Body of pancreas (tissue), 4 donors: ENCODE results near the gene BRAP. TPM values are rescaled to one million over a fixed set of nuclear protein-coding genes. Genes with fewer than 3 reads are reported as not detected.
A peak's percentile ranks its signal among the peaks of the same experiment; 100 is the strongest.
"Not testable (repeated sequence)": the region's sequence is repeated elsewhere in the genome, so short reads cannot be mapped to it uniquely, and the experiment has no call there.

Experiments
- ATAC-seq: fragments of 150-250 bp; one replicate; pipeline ENCODE4 v1.9.1; 2016
- DNase-seq, 4 donors: peaks; one replicate each; pipeline ENCODE4 v3.0.0-alpha.2; 2019
- H3K27ac ChIP-seq, 4 donors: fragments of 200-600 bp; sonication (generic); 1 replicate in 3 of 4; 2 replicates in 1 of 4; pipeline versions ENCODE4 v1.5.1 to v1.6.1; 2016 to 2019; ENCODE audit warnings: mild to moderate bottlenecking in 1 of 4, mixed read lengths in 1 of 4, moderate library complexity in 1 of 4
- H3K27me3 ChIP-seq, 2 donors: fragments of 200-600 bp; sonication (generic); one replicate each; pipeline ENCODE4 v1.6.0; 2016; ENCODE audit warnings: mild to moderate bottlenecking in 1 of 2
- H3K36me3 ChIP-seq, 2 donors: fragments of 200-600 bp; sonication (generic); replicated peaks in 1 of 2; 2 replicates each; pipeline ENCODE4 v1.5.1; 2016; ENCODE audit warnings: low read depth in 2 of 2; ENCODE audit not compliant: insufficient read depth in 1 of 2
- H3K4me1 ChIP-seq: fragments of 200-600 bp; sonication (generic); one replicate; pipeline ENCODE4 v1.6.0; 2016
- H3K4me3 ChIP-seq, 2 donors: fragments of 200-600 bp; sonication (generic); 1 replicate in 1 of 2; 2 replicates in 1 of 2; pipeline ENCODE4 v1.5.1; 2016 to 2019
- H3K9me3 ChIP-seq, 3 donors: fragments of 200-600 bp; sonication (generic); 1 replicate in 2 of 3; 2 replicates in 1 of 3; pipeline ENCODE4 v1.5.1; 2016
- CTCF ChIP-seq, 7 experiments: fragments of 450-650 bp in 4 of 7; fragments of 200-600 bp in 3 of 7; sonication (generic) in 3 of 7; IDR thresholded peaks; one replicate each; pipeline ENCODE4 v1.5.1; 2016 to 2019; ENCODE audit warnings: antibody characterized with exemption in 7 of 7
- POLR2A ChIP-seq, 3 donors: fragments of 450-650 bp; IDR thresholded peaks; one replicate each; pipeline ENCODE4 v1.6.1; 2016; ENCODE audit warnings: antibody characterized with exemption in 3 of 3, mild to moderate bottlenecking in 2 of 3
- WGBS, 2 donors: methylation state at CpG; one replicate each; pipeline ENCODE4 v1.1.5; 2017; 5-methylcytosine and 5-hydroxymethylcytosine counted together
- intact Hi-C: fragments of 100-400 bp; cut with DNase I; formaldehyde crosslinking; loops from one replicate; pipeline ENCODE4 v1.15.1; 2023
- total RNA-seq, 2 donors: library from RNA; depleted of rRNA; stranded (reverse); fragments of >200 nt; gene quantifications; one replicate each; pipeline ENCODE4 v1.1.0, GENCODE V29; 2016

BRAP gene
- total RNA-seq, 2 donors from 2014 or later: 5.6 to 8.8 TPM

DNA sequence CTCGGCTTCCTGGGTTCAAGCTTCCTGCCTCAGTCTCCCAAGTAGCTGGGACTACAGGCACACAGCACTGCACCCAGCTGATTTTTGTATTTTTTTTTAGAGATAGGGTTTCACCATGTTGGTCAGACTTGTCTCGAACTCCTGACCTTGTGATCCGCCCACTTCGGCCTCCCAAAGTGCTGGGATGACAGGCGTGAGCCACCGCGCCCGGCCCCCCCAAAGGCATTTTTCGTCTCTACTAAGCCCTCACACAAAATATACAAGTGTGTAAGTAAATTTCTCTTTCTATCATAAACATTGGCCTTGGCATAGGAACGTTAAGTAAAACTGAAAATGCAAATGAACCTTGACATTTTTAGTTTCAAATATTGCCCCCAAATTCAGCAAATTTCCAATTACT is 2.2 kb upstream of the BRAP start:
- DNase-seq (no peak), ATAC-seq (no peak)
- Histone ChIP-seq H3K4me1 (peaks cover 28% of the 10 kb centered on the region), H3K27ac (no peak overlapping the region), H3K36me3 (peaks cover 0 to under 1% of the 10 kb centered on the region in 2 donors), H3K4me3 (no peak overlapping the region), H3K27me3 (no peaks in the 10 kb centered on the region), H3K9me3 (no peaks in the 10 kb centered on the region)
- TF ChIP-seq POLR2A (IDR thresholded peaks at IDR 0.05) (no peak), CTCF (IDR thresholded peaks at IDR 0.05) (no peak)
- intact Hi-C loops: no loop called here
- 86 to 88% methylated on average over 10 of the region's 10 CpGs for WGBS, 2 donors

GRCh38 chr12:111687255-111687654 is 1.5 kb upstream of the BRAP start:
- H3K4me3 ChIP-seq: no peak overlapping the region
- peaks cover 28% of the 10 kb centered on the region for H3K4me1 ChIP-seq
- ATAC-seq (no peak), DNase-seq (no peak)
- no peak for TF ChIP-seq POLR2A (IDR thresholded peaks at IDR 0.05)
- no peak for TF ChIP-seq CTCF (IDR thresholded peaks at IDR 0.05)
- intact Hi-C loops: no loop called here
- no peaks in the 10 kb centered on the region for H3K36me3 ChIP-seq
- no peaks in the 10 kb centered on the region for H3K27me3 ChIP-seq
- no peak overlapping the region for H3K27ac ChIP-seq
- H3K9me3 ChIP-seq: no peaks in the 10 kb centered on the region
- WGBS, 2 donors: 30 to 33% methylated on average over 2 of the region's 2 CpGs

GRCh38 chr12:111686574-111687105 is 884 bp upstream of the BRAP start:
- 5 to 11% methylated on average over 3 to 15 of the region's 15 CpGs for WGBS, 2 donors
- peak overlapping the region; percentile 97 to 99 for H3K4me3 ChIP-seq
- intact Hi-C loops: no loop called here

DNA sequence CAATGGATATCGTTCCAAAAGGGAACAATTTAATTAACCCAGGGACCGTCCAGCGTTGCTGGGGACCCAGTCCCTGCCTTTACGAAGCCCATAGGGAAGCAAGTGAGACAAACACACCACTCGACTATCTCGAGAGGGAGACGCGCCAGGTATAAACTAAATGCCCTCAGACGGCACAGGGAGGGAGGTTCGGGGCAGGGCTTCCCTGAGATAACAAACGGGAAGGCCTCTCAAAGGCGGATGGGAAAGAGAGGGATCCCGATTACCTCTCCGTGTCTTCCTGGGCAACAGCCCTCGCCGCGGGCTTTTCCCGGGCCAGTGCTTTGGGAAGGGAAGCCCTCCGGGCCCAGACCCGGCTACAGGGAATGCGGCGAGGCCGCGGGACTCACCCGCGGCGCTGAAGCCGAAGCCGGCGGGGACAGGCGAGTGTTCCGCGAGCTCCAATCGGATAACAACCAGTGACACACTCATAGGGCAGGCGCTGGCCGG is 390 bp downstream of the BRAP start:
- Histone ChIP-seq H3K4me3 (peak overlapping the region; percentile 97 to 99), H3K27ac (peak overlapping the region; percentile 72 to 89 (median 80)), H3K9me3 (no peaks in the 10 kb centered on the region), H3K36me3 (peaks cover 0 to 4% of the 10 kb centered on the region in 2 donors), H3K27me3 (no peaks in the 10 kb centered on the region), H3K4me1 (peaks cover 28% of the 10 kb centered on the region)
- DNase-seq (no peak), ATAC-seq (peak; percentile 3)
- intact Hi-C loops: no loop called here
- TF ChIP-seq CTCF (IDR thresholded peaks at IDR 0.05): no peak
- no peak for TF ChIP-seq POLR2A (IDR thresholded peaks at IDR 0.05)
- whole genome bisulfite sequencing, 2 donors: 0 to 1% methylated on average over 4 to 36 of the region's 36 CpGs

More at GRCh38 chr12:111686574-111687105, 884 bp upstream of the BRAP start:
- DNase-seq: no peak
- ATAC-seq: no peak
- no peaks in the 10 kb centered on the region for H3K36me3 ChIP-seq
- peaks cover 28% of the 10 kb centered on the region for H3K4me1 ChIP-seq
- H3K27ac ChIP-seq: peak overlapping the region in 3 of 4 donors; percentile 72 to 89 (median 85)
- TF ChIP-seq POLR2A (IDR thresholded peaks at IDR 0.05): no peak
- no peak for TF ChIP-seq CTCF (IDR thresholded peaks at IDR 0.05)
- H3K9me3 ChIP-seq: no peaks in the 10 kb centered on the region
- H3K27me3 ChIP-seq: no peaks in the 10 kb centered on the region

GRCh38 chr12:111684485-111685198 is 1.1 kb downstream of the BRAP start:
- H3K36me3 ChIP-seq, H3K9me3 ChIP-seq, ATAC-seq, H3K27me3 ChIP-seq, DNase-seq, intact Hi-C loops: not testable (repeated sequence)
- 52 to 55% methylated on average over 13 of the region's 13 CpGs for WGBS, 2 donors
- H3K27ac ChIP-seq: peak overlapping the region in 3 of 4 donors; percentile 72 to 89 (median 85)
- peaks cover 28% of the 10 kb centered on the region for H3K4me1 ChIP-seq
- peak overlapping the region; percentile 97 to 99 for H3K4me3 ChIP-seq
